DOHH2 (cell line): ENCODE results near the gene WAC.

Experiments used
- H3F3A ChIP-seq: fragments of 200-600 bp; sonication (generic), shearing (Covaris generic); 2 replicates; pipeline ENCODE4 v1.6.0; 2016; ENCODE audit warnings: antibody characterized with exemption, mild to moderate bottlenecking; ENCODE audit not compliant: control insufficient read depth, insufficient read depth
- H3K27ac ChIP-seq: fragments of 200-600 bp; sonication (generic); 2 replicates; pipeline ENCODE4 v1.5.1; 2014; ENCODE audit warnings: low read depth, mild to moderate bottlenecking, low read length, moderate library complexity
- H3K27me3 ChIP-seq: fragments of 200-600 bp; sonication (generic); 2 replicates; pipeline ENCODE4 v1.6.1; 2014; ENCODE audit warnings: mild to moderate bottlenecking, low read length, mixed read lengths; ENCODE audit not compliant: control insufficient read depth
- H3K36me3 ChIP-seq: fragments of 200-600 bp; sonication (generic); 2 replicates; pipeline ENCODE4 v1.6.1; 2014; ENCODE audit warnings: mild to moderate bottlenecking, low read length, moderate library complexity, mixed read lengths; ENCODE audit not compliant: control insufficient read depth
- H3K4me1 ChIP-seq: fragments of 200-600 bp; sonication (generic); 2 replicates; pipeline ENCODE4 v1.6.1; 2014; ENCODE audit warnings: mild to moderate bottlenecking, low read length, mixed read lengths; ENCODE audit not compliant: control insufficient read depth
- H3K4me2 ChIP-seq: fragments of 200-600 bp; sonication (generic); 2 replicates; pipeline ENCODE4 v1.6.0; 2014; ENCODE audit warnings: mild to moderate bottlenecking, low read length, moderate library complexity
- H3K4me3 ChIP-seq: fragments of 200-600 bp; sonication (generic); 2 replicates; pipeline ENCODE4 v1.5.1; 2014; ENCODE audit warnings: mild to moderate bottlenecking, low read length, mixed read lengths
- H3K79me2 ChIP-seq: fragments of 200-600 bp; sonication (generic); 2 replicates; pipeline ENCODE4 v1.6.1; 2014; ENCODE audit warnings: mild to moderate bottlenecking, low read length, mixed read lengths; ENCODE audit not compliant: control insufficient read depth
- H3K9me2 ChIP-seq: fragments of 200-600 bp; sonication (generic); replicated peaks from 2 replicates; pipeline ENCODE4 v1.6.1; 2014; ENCODE audit warnings: mild to moderate bottlenecking, low read length, mixed read lengths; ENCODE audit not compliant: control insufficient read depth
- H3K9me3 ChIP-seq: fragments of 200-600 bp; sonication (generic); 2 replicates; pipeline ENCODE4 v1.6.1; 2014; ENCODE audit warnings: antibody characterized with exemption, low read length, mixed read lengths; ENCODE audit not compliant: control insufficient read depth, insufficient read depth
- H4K20me1 ChIP-seq: fragments of 200-600 bp; sonication (generic); 2 replicates; pipeline ENCODE4 v1.6.0; 2014; ENCODE audit warnings: low read depth, mild to moderate bottlenecking, antibody characterized with exemption, low read length, moderate library complexity; ENCODE audit not compliant: control insufficient read depth, insufficient read depth
- CTCF ChIP-seq: fragments of 200-600 bp; sonication (generic); IDR thresholded peaks from one replicate; pipeline ENCODE4 v1.5.1; 2014; ENCODE audit warnings: antibody characterized with exemption, mild to moderate bottlenecking, low read depth, low read length; ENCODE audit not compliant: poor library complexity, severe bottlenecking
- EZH2phosphoT487 ChIP-seq: fragments of 200-600 bp; sonication (generic); IDR thresholded peaks from 2 replicates; pipeline ENCODE4 v1.6.1; 2017; ENCODE audit warnings: borderline replicate concordance, mild to moderate bottlenecking, antibody characterized with exemption, low read length, moderate library complexity, mixed read lengths

Gene WAC

GRCh38 chr10:28560617-28561016 lies 27.7 kb downstream of the WAC start:
- 0 out of 2 replicates have a peak, but pooled peaks cover 6% of the 10 kb centered on the region for H3F3A ChIP-seq
- H3K79me2 ChIP-seq: peaks cover 99% of the 10 kb centered on the region
- H3K27ac ChIP-seq: no peak overlapping the region
- TF ChIP-seq EZH2phosphoT487: no peak
- TF ChIP-seq CTCF: no peak
- no peaks in the 10 kb centered on the region for H3K27me3 ChIP-seq
- peaks cover 26% of the 10 kb centered on the region for H4K20me1 ChIP-seq
- no peak overlapping the region for H3K4me2 ChIP-seq
- no peaks in the 10 kb centered on the region for H3K9me2 ChIP-seq
- no peak overlapping the region for H3K4me3 ChIP-seq
- peaks cover 93% of the 10 kb centered on the region for H3K36me3 ChIP-seq
- no peaks in the 10 kb centered on the region for H3K9me3 ChIP-seq
- 0 out of 2 replicates have a peak, but pooled peaks cover 7% of the 10 kb centered on the region for H3K4me1 ChIP-seq

- H3K27me3 ChIP-seq: no peaks in the 10 kb centered on the region
- 0 out of 2 replicates have a peak, but pooled peaks cover 7% of the 10 kb centered on the region for H3K4me1 ChIP-seq
- H4K20me1 ChIP-seq: peaks cover 35% of the 10 kb centered on the region
- peaks cover 93% of the 10 kb centered on the region for H3K36me3 ChIP-seq
- H3K9me2 ChIP-seq: no peaks in the 10 kb centered on the region
- no peak overlapping the region for H3K27ac ChIP-seq
- H3F3A ChIP-seq: 0 out of 2 replicates have a peak, but pooled peaks cover 6% of the 10 kb centered on the region
- H3K4me2 ChIP-seq: no peak overlapping the region
- H3K79me2 ChIP-seq: peaks cover 99% of the 10 kb centered on the region
- H3K4me3 ChIP-seq: no peak overlapping the region
- TF ChIP-seq CTCF (no peak), EZH2phosphoT487 (no peak)
- no peaks in the 10 kb centered on the region for H3K9me3 ChIP-seq
Measured at GRCh38 chr10:28561531-28561930, 28.6 kb downstream of the WAC start.

GRCh38 chr10:28564905-28565304 lies 32.0 kb downstream of the WAC start:
- Histone ChIP-seq H3K9me3 (no peaks in the 10 kb centered on the region), H3K9me2 (no peaks in the 10 kb centered on the region), H3K4me1 (0 out of 2 replicates have a peak, but pooled peaks cover 7% of the 10 kb centered on the region), H3K4me3 (no peak overlapping the region), H3K36me3 (peaks cover 93% of the 10 kb centered on the region), H3K4me2 (no peak overlapping the region), H3K27ac (no peak overlapping the region), H3K27me3 (no peaks in the 10 kb centered on the region), H4K20me1 (peaks cover 41% of the 10 kb centered on the region), H3K79me2 (peaks cover 99% of the 10 kb centered on the region), H3F3A (peaks cover 4% of the 10 kb centered on the region)
- TF ChIP-seq CTCF (no peak), EZH2phosphoT487 (no peak)
